Loucy (cell line): Measurements from ENCODE around the gene ENOX1.

Experiments
- H2AFZ ChIP-seq: fragments of 200-600 bp; sonication (generic); 2 replicates; pipeline ENCODE4 v1.6.0; 2016; ENCODE audit warnings: antibody characterized with exemption, mild to moderate bottlenecking, low read length, moderate library complexity
- H3F3A ChIP-seq: fragments of 200-600 bp; 2 replicates; pipeline ENCODE4 v1.6.0; 2016; ENCODE audit warnings: antibody characterized with exemption, low read depth, mild to moderate bottlenecking
- H3K27me3 ChIP-seq: fragments of 200-600 bp; sonication (generic); 2 replicates; pipeline ENCODE4 v1.6.1; 2014; ENCODE audit warnings: low read length, mild to moderate bottlenecking; ENCODE audit not compliant: insufficient read depth, poor library complexity, severe bottlenecking
- H3K36me3 ChIP-seq: fragments of 200-600 bp; sonication (generic); 2 replicates; pipeline ENCODE4 v1.6.1; 2016; ENCODE audit warnings: low read length; ENCODE audit not compliant: insufficient read depth
- H3K4me1 ChIP-seq: fragments of 200-600 bp; sonication (generic); 2 replicates; pipeline ENCODE4 v1.5.1; 2014; ENCODE audit warnings: low read length, mild to moderate bottlenecking; ENCODE audit not compliant: insufficient read depth, poor library complexity, severe bottlenecking
- H3K4me2 ChIP-seq: fragments of 200-600 bp; sonication (generic); 2 replicates; pipeline ENCODE4 v1.6.0; 2014; ENCODE audit warnings: antibody characterized with exemption, low read length, low read depth, mild to moderate bottlenecking; ENCODE audit not compliant: poor library complexity, severe bottlenecking
- H3K4me3 ChIP-seq: fragments of 200-600 bp; sonication (generic); 2 replicates; pipeline ENCODE4 v1.5.1; 2014; ENCODE audit warnings: low read length, mild to moderate bottlenecking, mixed read lengths; ENCODE audit not compliant: poor library complexity, severe bottlenecking
- H3K79me2 ChIP-seq: fragments of 200-600 bp; sonication (generic); 2 replicates; pipeline ENCODE4 v1.6.1; 2014; ENCODE audit warnings: low read length; ENCODE audit not compliant: insufficient read depth
- H3K9ac ChIP-seq: fragments of 200-600 bp; sonication (generic); 2 replicates; pipeline ENCODE4 v1.6.0; 2014; ENCODE audit warnings: mild to moderate bottlenecking, low read depth, low read length, moderate library complexity; ENCODE audit not compliant: poor library complexity, severe bottlenecking
- H3K9me2 ChIP-seq: fragments of 200-600 bp; sonication (generic); replicated peaks from 2 replicates; pipeline ENCODE4 v1.6.1; 2016; ENCODE audit warnings: low read depth, low read length, mixed read lengths
- H3K9me3 ChIP-seq: fragments of 200-600 bp; sonication (generic); 2 replicates; pipeline ENCODE4 v1.6.1; 2014; ENCODE audit warnings: mild to moderate bottlenecking, antibody characterized with exemption, low read length, low read depth; ENCODE audit not compliant: insufficient read depth
- H4K20me1 ChIP-seq: fragments of 200-600 bp; sonication (generic); 2 replicates; pipeline ENCODE4 v1.6.0; 2014; ENCODE audit warnings: antibody characterized with exemption, low read length, mild to moderate bottlenecking; ENCODE audit not compliant: insufficient read depth, poor library complexity, severe bottlenecking
- EZH2phosphoT487 ChIP-seq: fragments of 200-600 bp; IDR thresholded peaks from 2 replicates; pipeline ENCODE4 v1.6.1; 2018; ENCODE audit warnings: antibody characterized with exemption, mild to moderate bottlenecking, moderate library complexity, borderline replicate concordance
- TF ChIP-seq, protein P1 (sequence below): fragments of 200-600 bp; sonication (generic); conservative IDR thresholded peaks from 2 replicates; pipeline ENCODE4 v1.5.1; 2014; ENCODE audit warnings: mild to moderate bottlenecking, antibody characterized with exemption, low read length

The ENOX1 gene

DNA sequence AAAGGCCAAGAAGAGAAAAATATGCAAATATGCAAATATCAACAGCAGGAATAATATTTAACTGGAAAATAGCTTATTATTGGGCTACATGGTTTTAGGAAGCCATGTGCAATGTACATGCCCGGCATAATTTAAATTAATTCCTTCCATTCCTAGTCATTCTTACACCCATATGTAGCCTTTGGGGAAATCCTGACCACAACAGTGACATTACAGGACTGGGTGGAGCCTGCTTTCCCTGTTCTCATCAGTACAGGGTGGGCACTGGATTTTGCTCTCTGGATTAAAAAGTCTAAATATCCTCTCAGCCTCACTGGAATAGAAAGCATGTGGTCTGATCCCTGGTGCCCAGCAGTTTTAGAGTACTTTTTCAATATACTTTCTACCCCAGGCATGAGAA lies 565.2 kb downstream of the ENOX1 start:
- TF ChIP-seq, protein P1, sequence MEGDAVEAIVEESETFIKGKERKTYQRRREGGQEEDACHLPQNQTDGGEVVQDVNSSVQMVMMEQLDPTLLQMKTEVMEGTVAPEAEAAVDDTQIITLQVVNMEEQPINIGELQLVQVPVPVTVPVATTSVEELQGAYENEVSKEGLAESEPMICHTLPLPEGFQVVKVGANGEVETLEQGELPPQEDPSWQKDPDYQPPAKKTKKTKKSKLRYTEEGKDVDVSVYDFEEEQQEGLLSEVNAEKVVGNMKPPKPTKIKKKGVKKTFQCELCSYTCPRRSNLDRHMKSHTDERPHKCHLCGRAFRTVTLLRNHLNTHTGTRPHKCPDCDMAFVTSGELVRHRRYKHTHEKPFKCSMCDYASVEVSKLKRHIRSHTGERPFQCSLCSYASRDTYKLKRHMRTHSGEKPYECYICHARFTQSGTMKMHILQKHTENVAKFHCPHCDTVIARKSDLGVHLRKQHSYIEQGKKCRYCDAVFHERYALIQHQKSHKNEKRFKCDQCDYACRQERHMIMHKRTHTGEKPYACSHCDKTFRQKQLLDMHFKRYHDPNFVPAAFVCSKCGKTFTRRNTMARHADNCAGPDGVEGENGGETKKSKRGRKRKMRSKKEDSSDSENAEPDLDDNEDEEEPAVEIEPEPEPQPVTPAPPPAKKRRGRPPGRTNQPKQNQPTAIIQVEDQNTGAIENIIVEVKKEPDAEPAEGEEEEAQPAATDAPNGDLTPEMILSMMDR = no peak
- TF ChIP-seq EZH2phosphoT487 = no peak
- no peaks in the 10 kb centered on the region for H3K4me1 ChIP-seq
- no peaks in the 10 kb centered on the region for H3K36me3 ChIP-seq
- H3K9ac ChIP-seq = no peak overlapping the region
- H2AFZ ChIP-seq = no peak overlapping the region
- H3K79me2 ChIP-seq = no peaks in the 10 kb centered on the region
- H3K9me2 ChIP-seq = no peaks in the 10 kb centered on the region
- H3K9me3 ChIP-seq = no peaks in the 10 kb centered on the region
- H3F3A ChIP-seq = no peaks in the 10 kb centered on the region
- no peaks in the 10 kb centered on the region for H4K20me1 ChIP-seq
- H3K27me3 ChIP-seq = no peaks in the 10 kb centered on the region
- no peak overlapping the region for H3K4me3 ChIP-seq
- no peak overlapping the region for H3K4me2 ChIP-seq

DNA sequence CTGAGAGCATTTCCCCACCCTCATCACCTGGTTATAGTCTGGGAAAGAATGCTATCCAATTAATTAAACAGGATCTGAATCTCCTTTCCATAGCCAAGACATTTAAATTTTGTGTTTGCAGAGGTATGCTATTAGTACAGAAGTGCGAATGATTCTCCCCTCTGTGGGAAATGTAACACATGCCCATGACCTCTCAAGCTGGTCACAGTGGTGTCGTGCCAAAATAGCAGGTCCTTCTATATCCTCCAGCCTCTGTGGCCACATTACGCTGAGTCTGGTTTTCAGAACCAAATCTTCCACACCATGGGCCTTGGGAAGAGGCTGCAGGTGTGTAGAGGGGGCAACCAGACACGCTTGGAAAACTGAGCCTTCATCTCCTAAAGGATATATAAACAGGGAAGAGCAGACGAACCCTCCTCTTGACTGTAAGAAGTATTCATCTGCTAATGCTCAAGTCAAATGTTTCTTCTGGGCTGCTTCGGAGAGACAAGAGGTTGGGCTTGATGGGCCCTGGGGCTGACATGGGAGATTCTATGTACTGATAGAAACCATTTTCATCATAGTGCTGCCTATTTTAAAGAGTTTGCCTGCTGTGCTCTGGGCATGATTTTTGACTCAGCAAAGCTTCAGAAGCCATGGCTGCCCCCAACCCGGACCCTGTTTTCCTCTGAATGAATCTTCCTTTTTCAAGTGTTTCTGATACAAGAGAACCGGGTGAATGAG lies 565.7 kb downstream of the ENOX1 start:
- Histone ChIP-seq H3K9me2 (no peaks in the 10 kb centered on the region), H3K4me2 (no peak overlapping the region), H3K4me1 (no peaks in the 10 kb centered on the region), H2AFZ (no peak overlapping the region), H3F3A (no peaks in the 10 kb centered on the region), H4K20me1 (no peaks in the 10 kb centered on the region), H3K27me3 (no peaks in the 10 kb centered on the region), H3K9me3 (no peaks in the 10 kb centered on the region), H3K79me2 (no peaks in the 10 kb centered on the region), H3K9ac (no peak overlapping the region), H3K36me3 (no peaks in the 10 kb centered on the region), H3K4me3 (no peak overlapping the region)
- TF ChIP-seq, protein P1 = no peak
- TF ChIP-seq EZH2phosphoT487 = no peak

DNA sequence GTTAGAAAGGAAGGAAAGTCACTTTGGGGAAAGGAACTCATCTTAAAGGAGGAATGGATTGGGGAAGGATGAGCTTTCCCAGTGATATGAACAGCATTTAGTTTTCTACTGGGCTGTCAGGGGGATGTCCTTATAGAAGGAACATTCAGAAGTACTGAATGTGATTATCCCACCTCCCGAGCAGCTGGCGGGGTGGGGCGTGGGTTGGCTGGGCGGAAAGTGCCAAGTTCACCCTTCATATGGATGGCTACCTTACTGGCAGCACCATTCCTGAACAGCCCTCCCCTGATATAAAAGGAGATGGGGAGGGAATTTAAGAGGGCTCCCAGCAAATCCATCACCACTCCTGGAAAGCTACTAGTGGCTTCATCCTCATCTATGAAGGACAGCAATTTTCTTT lies 572.6 kb downstream of the ENOX1 start:
- no peak overlapping the region for H3K4me2 ChIP-seq
- no peak overlapping the region for H2AFZ ChIP-seq
- no peaks in the 10 kb centered on the region for H4K20me1 ChIP-seq
- no peaks in the 10 kb centered on the region for H3K9me2 ChIP-seq
- no peak overlapping the region for H3K9ac ChIP-seq
- TF ChIP-seq, protein P1 = no peak
- TF ChIP-seq EZH2phosphoT487 = no peak
- no peaks in the 10 kb centered on the region for H3F3A ChIP-seq
- H3K9me3 ChIP-seq = no peaks in the 10 kb centered on the region
- H3K27me3 ChIP-seq = no peaks in the 10 kb centered on the region
- no peaks in the 10 kb centered on the region for H3K4me1 ChIP-seq
- no peaks in the 10 kb centered on the region for H3K36me3 ChIP-seq
- H3K4me3 ChIP-seq = no peak overlapping the region
- H3K79me2 ChIP-seq = no peaks in the 10 kb centered on the region
